Mammary epithelial cell (primary cell): Measurements from ENCODE around the gene RAPGEF4.

Source experiments
- CTCF ChIP-seq, 2 donors: IDR thresholded peaks in 1 of 2; conservative IDR thresholded peaks in 1 of 2; 2 replicates each; pipeline ENCODE4 v1.5.1; 2011 to 2012; ENCODE audit warnings: inconsistent platforms in 2 of 2, low read length in 2 of 2, mild to moderate bottlenecking in 2 of 2, control low read depth in 1 of 2, low read depth in 1 of 2; ENCODE audit not compliant: insufficient read depth in 1 of 2; ENCODE audit errors: extremely low read depth in 1 of 2
- EZH2 ChIP-seq: IDR thresholded peaks from 2 replicates; pipeline ENCODE4 v1.6.1; 2012; ENCODE audit warnings: low read length, inconsistent platforms, borderline replicate concordance

GRCh38 chr2:172863341-172863740, 127.7 kb downstream of the RAPGEF4 start:
- TF ChIP-seq CTCF (conservative IDR thresholded peaks at IDR 0.05 in 1 of 2, IDR thresholded peaks at IDR 0.05 in 1 of 2; ENCODE audit: extremely low read depth in 1 of 2, insufficient read depth in 1 of 2, low read depth in 1 of 2, low read length in 2 of 2) = no peak
- TF ChIP-seq EZH2 = no peak
